Measurements from ENCODE around the gene MAP3K21. TPM values are rescaled to one million over a fixed set of nuclear protein-coding genes. Genes with fewer than 3 reads are reported as not detected.

Gene MAP3K21
- total RNA-seq, 1 donor from 2014 or later, result 5.4 TPM

GRCh38 chr1:233390842-233391737, 63.6 kb downstream of the MAP3K21 start:
- no peaks in the 10 kb centered on the region for H3K27me3 Mint-ChIP-seq (ENCODE audit: insufficient read depth, low read depth)
- H2AFZ ChIP-seq (replicated peaks), result no peak overlapping the region
- H3K36me3 ChIP-seq, result no peaks in the 10 kb centered on the region
- H4K20me1 ChIP-seq (ENCODE audit: low read depth), result no peaks in the 10 kb centered on the region
- H3K36me3 Mint-ChIP-seq, result no peaks in the 10 kb centered on the region
- H3K4me3 ChIP-seq, result no peak overlapping the region
- TF ChIP-seq EZH2phosphoT487 (IDR thresholded peaks at IDR 0.05), result no peak
- TF ChIP-seq, protein P1, sequence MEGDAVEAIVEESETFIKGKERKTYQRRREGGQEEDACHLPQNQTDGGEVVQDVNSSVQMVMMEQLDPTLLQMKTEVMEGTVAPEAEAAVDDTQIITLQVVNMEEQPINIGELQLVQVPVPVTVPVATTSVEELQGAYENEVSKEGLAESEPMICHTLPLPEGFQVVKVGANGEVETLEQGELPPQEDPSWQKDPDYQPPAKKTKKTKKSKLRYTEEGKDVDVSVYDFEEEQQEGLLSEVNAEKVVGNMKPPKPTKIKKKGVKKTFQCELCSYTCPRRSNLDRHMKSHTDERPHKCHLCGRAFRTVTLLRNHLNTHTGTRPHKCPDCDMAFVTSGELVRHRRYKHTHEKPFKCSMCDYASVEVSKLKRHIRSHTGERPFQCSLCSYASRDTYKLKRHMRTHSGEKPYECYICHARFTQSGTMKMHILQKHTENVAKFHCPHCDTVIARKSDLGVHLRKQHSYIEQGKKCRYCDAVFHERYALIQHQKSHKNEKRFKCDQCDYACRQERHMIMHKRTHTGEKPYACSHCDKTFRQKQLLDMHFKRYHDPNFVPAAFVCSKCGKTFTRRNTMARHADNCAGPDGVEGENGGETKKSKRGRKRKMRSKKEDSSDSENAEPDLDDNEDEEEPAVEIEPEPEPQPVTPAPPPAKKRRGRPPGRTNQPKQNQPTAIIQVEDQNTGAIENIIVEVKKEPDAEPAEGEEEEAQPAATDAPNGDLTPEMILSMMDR (IDR thresholded peaks at IDR 0.05), result no peak
- no peak overlapping the region for H3K27ac Mint-ChIP-seq
- no peaks in the 10 kb centered on the region for H3F3A ChIP-seq (ENCODE audit: low read depth)
- no peaks in the 10 kb centered on the region for H3K27me3 ChIP-seq
- no peak overlapping the region for H3K4me2 ChIP-seq
- no peak overlapping the region for H3K9ac ChIP-seq
- no peak overlapping the region for H3K4me3 Mint-ChIP-seq
- no peaks in the 10 kb centered on the region for H3K4me1 Mint-ChIP-seq
- H3K9me3 ChIP-seq (ENCODE audit: low read depth), result no peaks in the 10 kb centered on the region
- no peaks in the 10 kb centered on the region for H3K79me2 ChIP-seq (ENCODE audit: low read depth)
- no peak for DNase-seq (ENCODE audit: low spot score)
- no peak overlapping the region for H3K27ac ChIP-seq
- H3K4me1 ChIP-seq, result no peaks in the 10 kb centered on the region
- no peaks in the 10 kb centered on the region for H3K9me3 Mint-ChIP-seq

DNA sequence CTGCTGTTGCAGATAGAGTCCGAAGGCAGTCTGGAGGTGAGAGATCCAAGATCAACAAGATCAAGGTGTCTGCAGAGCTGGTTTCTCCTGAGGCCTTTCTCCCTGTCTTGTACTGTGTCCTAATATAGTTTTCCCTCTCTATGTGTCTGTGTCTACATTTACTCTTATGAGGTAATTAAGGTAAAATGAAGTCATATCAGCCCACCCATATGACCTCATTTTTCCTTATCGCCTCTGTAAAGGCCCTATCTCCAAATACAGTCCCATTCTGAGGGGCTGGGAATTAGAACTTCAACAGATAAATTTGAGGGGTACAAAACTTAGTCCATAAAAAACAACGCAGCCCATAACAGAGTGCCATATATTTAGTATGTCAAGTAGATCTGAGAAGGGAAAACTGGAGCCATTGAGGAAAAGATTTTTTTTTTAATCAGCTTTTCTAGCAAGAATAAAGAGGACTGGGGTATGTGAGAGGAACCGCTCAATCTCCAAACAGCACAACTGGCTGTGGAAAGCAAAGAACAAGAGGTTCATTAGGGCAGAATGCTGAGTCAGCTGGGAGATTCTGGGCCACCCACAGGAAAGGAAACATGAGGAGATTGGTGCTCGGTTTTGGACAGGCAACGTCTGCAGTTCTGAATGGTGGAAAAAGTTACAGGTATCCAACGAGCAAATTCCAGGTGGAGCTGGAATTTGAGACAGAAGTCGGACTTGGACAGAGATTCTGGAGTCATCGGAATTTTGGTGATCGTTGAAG, 65.7 kb downstream of the MAP3K21 start:
- no peak overlapping the region for H2AFZ ChIP-seq (replicated peaks)
- no peaks in the 10 kb centered on the region for H3F3A ChIP-seq (ENCODE audit: low read depth)
- Mint-ChIP-seq H3K27me3 (ENCODE audit: insufficient read depth, low read depth) (no peaks in the 10 kb centered on the region), H3K4me1 (no peaks in the 10 kb centered on the region), H3K27ac (no peak overlapping the region), H3K9me3 (no peaks in the 10 kb centered on the region), H3K36me3 (no peaks in the 10 kb centered on the region), H3K4me3 (no peak overlapping the region)
- peak; percentile 8 for DNase-seq (ENCODE audit: low spot score)
- no peak for TF ChIP-seq EZH2 (IDR thresholded peaks at IDR 0.05)
- TF ChIP-seq, protein P1 (IDR thresholded peaks at IDR 0.05), result no peak
- TF ChIP-seq EZH2phosphoT487 (IDR thresholded peaks at IDR 0.05), result no peak
- no peaks in the 10 kb centered on the region for H3K79me2 ChIP-seq (ENCODE audit: low read depth)
- H4K20me1 ChIP-seq (ENCODE audit: low read depth), result no peaks in the 10 kb centered on the region
- H3K36me3 ChIP-seq, result no peaks in the 10 kb centered on the region
- no peak overlapping the region for H3K4me2 ChIP-seq
- no peak overlapping the region for H3K9ac ChIP-seq
- H3K27ac ChIP-seq, result no peak overlapping the region
- H3K4me3 ChIP-seq, result no peak overlapping the region
- H3K9me3 ChIP-seq (ENCODE audit: low read depth), result no peaks in the 10 kb centered on the region
- H3K4me1 ChIP-seq, result no peaks in the 10 kb centered on the region
- H3K27me3 ChIP-seq, result no peaks in the 10 kb centered on the region

DNA sequence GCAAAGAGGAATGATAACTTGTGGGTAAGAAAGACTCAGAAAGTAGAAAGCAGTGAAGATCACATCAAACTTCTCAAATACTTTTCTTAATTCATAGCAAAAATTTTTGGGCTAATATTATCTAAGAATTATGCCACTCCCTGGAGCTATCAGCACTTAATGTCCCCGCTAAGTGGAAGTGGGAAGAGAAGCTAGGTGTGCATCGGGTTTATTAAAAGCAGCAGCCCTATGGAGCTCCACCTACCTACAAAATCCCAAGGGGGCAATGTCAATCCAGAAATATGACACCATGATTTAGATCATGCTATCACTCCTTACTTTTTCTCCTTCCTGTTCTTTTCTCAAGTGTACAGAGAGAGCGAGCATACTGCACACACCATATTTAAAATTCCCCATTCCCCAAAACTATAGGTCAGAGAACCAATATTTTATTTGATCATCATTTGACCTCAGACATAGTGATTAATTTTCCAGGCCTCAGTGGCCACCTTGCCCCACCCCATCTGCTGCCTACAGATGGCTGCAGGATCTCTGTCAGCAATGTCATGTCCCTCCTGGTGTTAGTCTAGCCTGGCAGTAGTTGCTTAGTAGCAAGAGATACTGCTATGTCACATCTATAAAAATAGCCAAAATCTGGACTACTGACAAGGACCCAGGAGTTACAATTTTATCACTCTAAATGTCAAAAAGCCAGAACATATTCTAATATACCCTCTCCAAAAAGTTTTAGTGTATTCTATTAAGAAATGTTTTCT, 66.6 kb downstream of the MAP3K21 start:
- no peaks in the 10 kb centered on the region for H3K27me3 ChIP-seq
- H4K20me1 ChIP-seq (ENCODE audit: low read depth), result no peaks in the 10 kb centered on the region
- H3K36me3 ChIP-seq, result no peaks in the 10 kb centered on the region
- H3K4me2 ChIP-seq, result no peak overlapping the region
- H3K9me3 Mint-ChIP-seq, result no peaks in the 10 kb centered on the region
- H3K36me3 Mint-ChIP-seq, result no peaks in the 10 kb centered on the region
- H3K4me3 ChIP-seq, result no peak overlapping the region
- no peak overlapping the region for H3K9ac ChIP-seq
- H3K4me3 Mint-ChIP-seq, result no peak overlapping the region
- H3K27ac Mint-ChIP-seq, result no peak overlapping the region
- H3K27me3 Mint-ChIP-seq (ENCODE audit: insufficient read depth, low read depth), result no peaks in the 10 kb centered on the region
- H3K79me2 ChIP-seq (ENCODE audit: low read depth), result no peaks in the 10 kb centered on the region
- TF ChIP-seq EZH2phosphoT487 (IDR thresholded peaks at IDR 0.05) (no peak), EZH2 (IDR thresholded peaks at IDR 0.05) (no peak)
- TF ChIP-seq, protein P1 (IDR thresholded peaks at IDR 0.05), result no peak
- no peaks in the 10 kb centered on the region for H3K4me1 ChIP-seq
- no peak overlapping the region for H2AFZ ChIP-seq (replicated peaks)
- no peaks in the 10 kb centered on the region for H3K4me1 Mint-ChIP-seq
- no peak overlapping the region for H3K27ac ChIP-seq
- no peaks in the 10 kb centered on the region for H3F3A ChIP-seq (ENCODE audit: low read depth)
- DNase-seq (ENCODE audit: low spot score), result no peak
- H3K9me3 ChIP-seq (ENCODE audit: low read depth), result no peaks in the 10 kb centered on the region
